Measurements from ENCODE around the gene SLC27A3. TPM values are rescaled to one million over a fixed set of nuclear protein-coding genes. Genes with fewer than 3 reads are reported as not detected.

The SLC27A3 gene, protein sequence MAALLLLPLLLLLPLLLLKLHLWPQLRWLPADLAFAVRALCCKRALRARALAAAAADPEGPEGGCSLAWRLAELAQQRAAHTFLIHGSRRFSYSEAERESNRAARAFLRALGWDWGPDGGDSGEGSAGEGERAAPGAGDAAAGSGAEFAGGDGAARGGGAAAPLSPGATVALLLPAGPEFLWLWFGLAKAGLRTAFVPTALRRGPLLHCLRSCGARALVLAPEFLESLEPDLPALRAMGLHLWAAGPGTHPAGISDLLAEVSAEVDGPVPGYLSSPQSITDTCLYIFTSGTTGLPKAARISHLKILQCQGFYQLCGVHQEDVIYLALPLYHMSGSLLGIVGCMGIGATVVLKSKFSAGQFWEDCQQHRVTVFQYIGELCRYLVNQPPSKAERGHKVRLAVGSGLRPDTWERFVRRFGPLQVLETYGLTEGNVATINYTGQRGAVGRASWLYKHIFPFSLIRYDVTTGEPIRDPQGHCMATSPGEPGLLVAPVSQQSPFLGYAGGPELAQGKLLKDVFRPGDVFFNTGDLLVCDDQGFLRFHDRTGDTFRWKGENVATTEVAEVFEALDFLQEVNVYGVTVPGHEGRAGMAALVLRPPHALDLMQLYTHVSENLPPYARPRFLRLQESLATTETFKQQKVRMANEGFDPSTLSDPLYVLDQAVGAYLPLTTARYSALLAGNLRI
- polyA plus RNA-seq (30.6 and 38.2 TPM in 2 replicates), polyA minus RNA-seq (9.1 and 11.2 TPM in 2 replicates)

GRCh38 chr1:153774780-153775457, at the start of gene SLC27A3:
Gene SLC27A3, plus strand, starts transcription at chr1:153775407. Its CDS starts 91 bp downstream, at chr1:153775498.
- Histone ChIP-seq H4K20me1 (ENCODE audit: insufficient read depth) (no peaks in the 10 kb centered on the region), H3K9ac (ENCODE audit: low read length) (peak within 1 kb of the TSS; percentile 89), H3K4me2 (ENCODE audit: low read length) (peak within 1 kb of the TSS; percentile 82), H3K27ac (ENCODE audit: low read length) (peak within 1 kb of the TSS; percentile 75), H2AFZ (ENCODE audit: low read depth, low read length) (peak within 1 kb of the TSS; percentile 56), H3K79me2 (replicated peaks; ENCODE audit: insufficient read depth, low read length) (no peaks in the 10 kb centered on the region), H3F3A (ENCODE audit: insufficient read depth, low read length, poor library complexity, severe bottlenecking) (no peaks in the 10 kb centered on the region), H3K36me3 (ENCODE audit: insufficient read depth, low read length) (no peaks in the 10 kb centered on the region), H3K4me3 (ENCODE audit: low read length) (peak within 1 kb of the TSS; percentile 94), H3K9me2 (ENCODE audit: insufficient read depth, low read length) (no peaks in the 10 kb centered on the region), H3K9me3 (ENCODE audit: low read length) (no peaks in the 10 kb centered on the region), H3K27me3 (ENCODE audit: insufficient read depth, low read depth, low read length) (no peaks in the 10 kb centered on the region)
- TF ChIP-seq RAD21 (conservative IDR thresholded peaks at IDR 0.05), result no peak
- no peak for TF ChIP-seq TAF1 (IDR thresholded peaks at IDR 0.05; ENCODE audit: low read depth)
- TF ChIP-seq MXI1 (conservative IDR thresholded peaks at IDR 0.05; ENCODE audit: poor library complexity, severe bottlenecking), result no peak
- no peak for TF ChIP-seq EZH2 (IDR thresholded peaks at IDR 0.05; ENCODE audit: borderline replicate concordance, insufficient read depth, low read length, poor library complexity, severe bottlenecking)
- TF ChIP-seq REST (IDR thresholded peaks at IDR 0.05; ENCODE audit: borderline replicate concordance), result no peak
- no peak for TF ChIP-seq CTCF (IDR thresholded peaks at IDR 0.05; ENCODE audit: poor library complexity, severe bottlenecking)
- no peak for TF ChIP-seq SMC3 (conservative IDR thresholded peaks at IDR 0.05; ENCODE audit: poor library complexity)
- TF ChIP-seq POLR2AphosphoS5 (IDR thresholded peaks at IDR 0.05), result no peak
- TF ChIP-seq EP300 (conservative IDR thresholded peaks at IDR 0.05; ENCODE audit: poor library complexity, severe bottlenecking), result no peak

Data from neural cell (in vitro differentiated cells).